Hepatocyte (in vitro differentiated cells): ENCODE results near the gene RNF183.
"Not testable (repeated sequence)": the region's sequence is repeated elsewhere in the genome, so short reads cannot be mapped to it uniquely, and the experiment has no call there.

Source experiments
- EZH2phosphoT487 ChIP-seq: fragments of 200-600 bp; sonication (generic); IDR thresholded peaks from one replicate; pipeline ENCODE4 v1.6.1; 2018; ENCODE audit warnings: antibody characterized with exemption, mild to moderate bottlenecking, low read depth, moderate library complexity; ENCODE audit not compliant: unreplicated experiment, severe bottlenecking
- TF ChIP-seq, protein P1 (sequence below): fragments of 200-600 bp; sonication (generic); IDR thresholded peaks from 2 replicates; pipeline ENCODE4 v1.5.1; 2016; ENCODE audit warnings: antibody characterized with exemption, mild to moderate bottlenecking; ENCODE audit not compliant: poor library complexity

DNA sequence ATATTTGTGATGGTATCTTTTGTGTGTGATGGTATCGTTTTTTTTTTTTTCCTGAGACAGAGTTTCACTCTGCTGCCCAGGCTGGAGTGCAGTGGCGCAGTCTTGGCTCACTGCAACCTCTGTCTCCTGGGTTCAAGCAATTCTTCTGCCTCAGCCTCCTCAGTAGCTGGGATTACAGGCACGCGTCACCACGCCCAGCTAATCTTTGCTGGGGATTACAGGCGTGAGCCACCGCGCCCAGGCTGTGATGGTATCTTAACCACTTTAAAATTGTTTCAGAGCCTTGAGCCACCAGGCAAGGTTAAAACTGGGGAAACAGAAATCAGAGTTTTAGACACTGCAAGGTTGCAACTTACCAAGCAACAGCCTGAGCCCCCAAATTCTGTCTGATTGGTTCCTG is 6.9 kb downstream of the RNF183 start:
- TF ChIP-seq EZH2phosphoT487 = not testable (repeated sequence)
- TF ChIP-seq, protein P1, sequence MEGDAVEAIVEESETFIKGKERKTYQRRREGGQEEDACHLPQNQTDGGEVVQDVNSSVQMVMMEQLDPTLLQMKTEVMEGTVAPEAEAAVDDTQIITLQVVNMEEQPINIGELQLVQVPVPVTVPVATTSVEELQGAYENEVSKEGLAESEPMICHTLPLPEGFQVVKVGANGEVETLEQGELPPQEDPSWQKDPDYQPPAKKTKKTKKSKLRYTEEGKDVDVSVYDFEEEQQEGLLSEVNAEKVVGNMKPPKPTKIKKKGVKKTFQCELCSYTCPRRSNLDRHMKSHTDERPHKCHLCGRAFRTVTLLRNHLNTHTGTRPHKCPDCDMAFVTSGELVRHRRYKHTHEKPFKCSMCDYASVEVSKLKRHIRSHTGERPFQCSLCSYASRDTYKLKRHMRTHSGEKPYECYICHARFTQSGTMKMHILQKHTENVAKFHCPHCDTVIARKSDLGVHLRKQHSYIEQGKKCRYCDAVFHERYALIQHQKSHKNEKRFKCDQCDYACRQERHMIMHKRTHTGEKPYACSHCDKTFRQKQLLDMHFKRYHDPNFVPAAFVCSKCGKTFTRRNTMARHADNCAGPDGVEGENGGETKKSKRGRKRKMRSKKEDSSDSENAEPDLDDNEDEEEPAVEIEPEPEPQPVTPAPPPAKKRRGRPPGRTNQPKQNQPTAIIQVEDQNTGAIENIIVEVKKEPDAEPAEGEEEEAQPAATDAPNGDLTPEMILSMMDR = not testable (repeated sequence)
